Posterior vena cava (tissue), 2 donors: Measurements from ENCODE around the gene NR2F1-AS1. TPM values are rescaled to one million over a fixed set of nuclear protein-coding genes. Genes with fewer than 3 reads are reported as not detected.

Experiments
- DNase-seq: peaks from one replicate; pipeline ENCODE4 v3.0.0-alpha.2; 2020; ENCODE audit warnings: low spot score
- intact Hi-C, 2 donors: fragments of 100-400 bp; cut with DNase I; formaldehyde crosslinking; loops; one replicate each; pipeline versions ENCODE4 v1.14.1 to v1.14.2; 2022 to 2023
- total RNA-seq, 2 donors: library from RNA; stranded (reverse); fragmentation: NEBNext Ultra II Directional; extraction: Animal tissue kit (Norgen Biotek cat#: 25700); gene quantifications; one replicate each; pipeline ENCODE4 v1.2.1, GENCODE V29; 2021
- donor health status: DM: yes; HTN: yes; CAD: no.
- donor health status: DM: yes; HTN: yes; CAD: no.

The NR2F1-AS1 gene
- total RNA-seq, 2 donors from 2014 or later, result 19.7 to 25.6 TPM

DNA sequence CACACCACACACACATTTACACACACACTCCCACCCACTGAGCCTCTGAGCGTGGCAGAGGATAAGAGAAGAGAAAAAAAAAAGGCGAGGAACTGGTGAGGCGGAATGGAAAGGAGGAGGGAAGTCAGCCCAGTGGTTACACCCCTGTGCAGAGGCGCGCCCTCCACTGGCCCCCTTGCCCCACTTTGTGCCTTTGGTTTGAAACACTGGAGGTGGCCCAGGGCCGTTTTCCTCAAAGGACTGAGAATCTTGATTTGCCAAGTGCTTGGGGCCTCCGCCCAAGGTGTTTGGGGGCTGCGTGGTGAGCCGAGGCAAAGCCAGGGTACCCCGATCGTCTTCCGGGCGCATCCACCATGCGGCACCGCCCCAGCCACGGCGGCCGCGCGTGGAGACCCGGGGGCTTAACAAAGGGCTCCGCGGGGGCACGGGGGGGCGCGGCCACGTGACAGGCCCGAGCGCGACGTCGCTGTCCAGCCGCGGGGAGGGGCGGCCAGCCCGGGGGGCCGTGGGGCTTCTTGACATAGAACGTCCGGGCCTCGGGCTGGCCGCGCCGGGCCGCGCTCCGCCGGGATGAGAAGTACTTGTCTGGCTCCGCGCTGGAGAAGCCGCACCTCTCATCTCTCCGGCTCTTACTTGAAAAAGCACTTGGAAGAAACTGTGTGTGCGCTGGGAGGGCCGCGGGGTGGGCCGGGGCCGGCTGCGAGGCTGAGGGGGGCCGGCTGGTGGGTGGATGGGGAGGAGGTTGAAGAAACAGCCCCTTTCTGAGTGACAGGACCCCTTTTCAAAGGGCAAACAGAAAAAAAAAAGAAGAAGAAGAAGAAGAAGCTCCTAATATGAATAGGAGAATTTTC is 23.0 kb upstream of the NR2F1-AS1 start:
- DNase-seq, result peak; percentile 88
- intact Hi-C loops, result no loop called here

DNA sequence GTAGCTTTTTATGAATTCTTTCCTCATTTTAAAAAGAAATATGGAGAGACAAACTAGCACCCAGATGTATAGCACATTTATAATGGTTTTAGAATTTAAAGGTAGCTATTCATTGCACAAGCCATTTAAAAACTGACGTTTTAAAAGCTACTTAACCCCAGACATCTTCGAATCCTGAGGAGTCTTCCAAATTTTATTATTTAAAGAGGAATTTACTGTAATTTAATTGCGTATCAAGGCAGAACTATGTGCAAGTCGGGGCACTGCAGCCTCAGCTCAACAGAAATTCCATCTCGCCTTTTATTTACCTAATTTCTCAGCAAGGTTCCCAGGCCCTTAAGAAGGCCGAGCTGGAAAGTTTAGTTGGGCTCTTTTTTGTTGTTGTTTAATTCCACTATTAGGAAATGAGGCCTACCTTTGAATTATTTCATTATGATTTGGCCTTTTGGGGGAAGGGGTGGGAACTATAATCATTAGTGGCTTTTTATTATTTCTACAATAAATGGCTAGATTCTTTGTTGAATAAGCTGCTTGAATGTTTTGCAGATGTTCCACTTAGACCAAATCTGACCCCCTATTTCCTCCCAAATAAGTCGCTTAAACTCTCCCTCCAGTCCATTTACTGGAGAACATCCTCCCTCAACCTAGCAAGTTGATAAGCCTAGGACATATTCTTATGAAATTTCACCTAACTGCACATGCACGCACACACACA is 22.2 kb upstream of the NR2F1-AS1 start:
- DNase-seq, result no peak
- intact Hi-C loops, result no loop called here

DNA sequence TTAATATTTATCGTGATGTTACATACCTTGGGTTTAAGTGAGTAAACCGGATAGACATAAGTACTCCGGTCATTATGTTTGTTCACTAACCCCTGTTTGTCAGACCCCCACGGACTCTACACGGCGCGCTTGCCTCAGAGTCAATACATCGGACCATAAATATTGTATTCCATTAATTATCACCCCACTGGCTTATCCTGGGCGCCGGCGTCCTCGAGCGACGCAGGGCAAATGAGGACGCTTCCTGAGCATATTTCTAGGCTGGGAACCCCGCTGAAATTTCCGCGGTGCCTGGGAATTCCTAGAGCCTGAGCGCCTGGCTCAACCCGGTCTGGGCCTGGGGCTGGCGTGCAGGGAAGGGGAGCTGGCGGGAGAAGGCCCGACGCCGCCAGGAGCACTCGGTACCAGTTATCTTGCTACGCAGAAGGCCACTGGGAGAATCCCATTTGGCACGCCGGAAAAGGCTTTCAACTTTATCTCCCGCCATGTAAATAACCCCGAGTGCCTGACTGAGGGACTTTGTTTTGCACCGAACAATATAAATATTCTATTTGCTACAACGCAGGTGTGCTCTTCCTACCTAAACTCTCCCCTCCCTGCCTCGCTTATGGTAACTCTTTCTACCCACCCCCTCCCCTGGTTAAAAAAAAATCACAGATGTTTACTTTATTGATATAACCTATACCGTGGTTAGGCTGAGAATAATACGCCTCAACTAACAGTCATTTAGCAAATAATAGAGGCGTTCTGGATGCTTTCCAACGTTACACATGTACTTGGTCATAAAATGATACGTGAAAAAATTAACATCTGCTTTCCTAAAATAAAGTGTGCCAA is 21.4 kb upstream of the NR2F1-AS1 start:
- no peak for DNase-seq
- intact Hi-C loops, result no loop called here

DNA sequence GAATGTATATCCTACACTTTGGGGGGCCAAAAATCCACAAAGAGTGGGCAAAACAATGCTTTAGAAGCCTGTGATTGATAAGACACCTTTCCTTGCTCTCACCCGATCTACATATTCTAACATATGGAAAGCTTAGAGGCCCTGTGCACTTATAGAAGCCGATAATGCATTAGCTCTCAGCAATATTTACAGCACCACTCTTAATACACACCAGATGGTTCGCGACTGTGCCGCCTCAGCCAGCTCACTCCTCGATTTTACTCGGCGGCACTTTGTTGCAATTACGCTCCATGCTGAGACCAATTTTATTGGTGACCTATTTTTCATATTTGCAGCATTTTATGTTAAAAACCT is 20.8 kb upstream of the NR2F1-AS1 start:
- intact Hi-C loops, result no loop called here
- no peak for DNase-seq

DNA sequence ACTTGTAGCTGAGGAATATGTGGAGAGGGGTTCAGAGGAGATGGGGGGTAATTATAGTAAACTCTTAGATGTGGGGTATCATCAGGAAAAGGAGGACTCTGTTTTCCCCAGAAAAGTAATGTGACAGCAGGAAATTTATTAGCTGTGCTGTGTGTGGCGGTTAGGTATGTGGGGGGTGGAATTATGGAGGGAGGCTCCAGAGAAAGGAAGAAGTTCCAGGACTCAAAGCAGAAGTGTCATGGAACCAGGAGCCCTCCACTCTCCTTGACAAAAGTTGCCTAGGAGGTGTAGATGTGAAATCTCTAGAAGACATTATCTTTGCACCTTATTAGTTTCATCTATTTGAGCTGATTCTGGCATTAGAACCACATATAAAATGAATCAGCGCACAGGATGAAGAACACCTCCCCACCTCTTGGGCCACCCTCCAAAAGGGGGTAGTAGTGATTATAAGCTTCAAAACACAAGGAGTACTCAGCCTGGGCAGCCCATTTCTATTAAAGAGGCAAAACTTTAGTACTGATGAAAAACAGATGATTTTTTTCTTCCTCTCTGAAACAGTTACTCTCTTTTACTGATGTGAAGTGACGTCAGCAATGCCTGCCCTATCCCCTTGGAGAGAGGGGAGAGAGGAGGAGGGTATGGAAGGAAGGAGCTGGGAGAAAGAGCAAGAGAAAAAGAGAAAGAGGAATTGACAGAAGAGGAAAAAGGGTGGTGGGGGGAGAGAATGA is 20.2 kb upstream of the NR2F1-AS1 start:
- DNase-seq, result no peak
- intact Hi-C loops, result no loop called here

DNA sequence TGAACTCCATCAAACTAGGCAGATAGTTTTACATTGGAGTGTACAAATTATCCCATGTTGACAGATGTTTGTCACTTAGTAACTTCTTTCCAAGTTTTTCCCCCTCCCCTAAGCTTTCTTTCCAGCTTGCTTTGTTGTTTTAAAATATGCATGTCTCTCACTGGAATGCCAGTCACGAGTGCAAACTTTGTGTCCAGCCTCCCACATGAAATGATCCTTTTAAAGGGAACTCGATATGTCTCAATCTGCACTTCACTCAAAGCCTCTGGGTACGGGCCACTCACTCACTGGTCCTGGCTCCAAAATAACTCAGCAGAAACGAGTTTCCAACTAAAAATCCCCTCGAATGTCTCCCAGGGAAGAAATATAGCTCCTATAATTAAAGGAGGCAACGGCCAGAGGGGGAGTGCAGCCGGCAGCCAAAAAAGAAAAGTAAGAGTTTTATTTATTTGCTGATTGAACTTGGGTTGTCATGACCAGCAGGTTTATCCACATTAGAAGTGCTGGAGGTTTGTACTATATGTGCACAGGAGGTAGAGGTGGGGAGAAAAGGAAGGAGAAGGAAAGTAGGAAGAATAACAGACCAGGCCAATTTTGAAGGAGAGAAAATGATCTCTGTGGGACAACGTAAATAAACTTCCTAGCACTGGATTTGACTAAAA is 19.5 kb upstream of the NR2F1-AS1 start:
- intact Hi-C loops, result no loop called here
- no peak for DNase-seq

DNA sequence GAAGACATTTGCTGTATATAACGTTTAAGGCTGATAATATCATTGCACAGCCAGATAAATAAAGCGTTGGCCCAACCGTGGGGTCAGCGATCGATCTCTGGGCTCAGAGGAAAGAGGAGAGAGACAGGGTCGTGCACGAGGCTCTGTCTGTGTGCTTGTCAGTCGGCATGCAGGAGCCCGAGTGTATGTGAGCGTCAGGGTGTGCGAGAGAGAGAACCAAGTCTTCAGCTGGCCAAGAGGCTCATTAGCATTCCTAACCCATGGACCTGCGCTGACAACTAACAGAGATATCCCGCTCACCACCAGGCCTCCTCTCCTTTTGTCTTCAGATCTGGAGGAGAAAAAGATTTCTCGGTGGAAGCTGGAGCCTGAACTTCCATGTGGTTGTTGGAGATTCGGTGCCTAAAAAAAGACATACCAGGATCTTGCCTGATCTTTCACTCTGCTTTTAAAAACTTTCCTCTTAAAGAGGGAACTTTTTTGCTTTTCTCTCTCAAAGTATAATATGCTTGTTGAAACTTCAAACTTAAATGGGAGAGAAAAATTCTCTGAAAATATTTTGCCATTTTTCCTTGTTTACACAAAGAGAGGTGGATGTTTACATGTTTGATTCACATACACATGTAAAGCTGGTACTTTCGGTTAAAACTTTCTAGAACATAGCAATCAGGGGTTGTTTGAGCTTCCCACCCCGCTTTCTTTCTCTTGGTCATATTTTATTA is 18.5 kb upstream of the NR2F1-AS1 start:
- intact Hi-C loops, result loop anchor here in 1 of 2 donors (10.0 kb wide), 1 partner anchor 205 kb away; no protein-coding TSS in a partner anchor
- no peak for DNase-seq

DNA sequence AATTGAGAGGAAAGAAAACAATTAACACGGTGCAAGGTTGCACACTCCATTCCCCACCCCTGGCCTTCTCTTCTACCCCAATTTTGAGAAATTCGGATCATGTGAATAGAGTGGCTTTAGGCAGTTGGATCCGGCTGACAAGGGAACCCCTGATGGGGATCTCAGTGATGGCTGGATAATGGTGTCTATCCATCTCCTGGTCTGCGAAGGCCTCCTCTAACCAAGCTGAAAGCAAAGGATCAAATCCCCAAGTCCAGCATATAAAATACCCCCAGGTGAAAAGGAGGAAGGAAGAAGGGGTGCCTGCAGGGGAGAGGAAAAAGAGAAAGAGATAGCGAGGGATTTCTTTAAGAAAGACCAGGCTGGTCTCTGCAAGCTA is 18.0 kb upstream of the NR2F1-AS1 start:
- DNase-seq, result no peak
- intact Hi-C loops, result loop anchor here in 1 of 2 donors (10.0 kb wide), 1 partner anchor 206 kb away; no protein-coding TSS in a partner anchor

DNA sequence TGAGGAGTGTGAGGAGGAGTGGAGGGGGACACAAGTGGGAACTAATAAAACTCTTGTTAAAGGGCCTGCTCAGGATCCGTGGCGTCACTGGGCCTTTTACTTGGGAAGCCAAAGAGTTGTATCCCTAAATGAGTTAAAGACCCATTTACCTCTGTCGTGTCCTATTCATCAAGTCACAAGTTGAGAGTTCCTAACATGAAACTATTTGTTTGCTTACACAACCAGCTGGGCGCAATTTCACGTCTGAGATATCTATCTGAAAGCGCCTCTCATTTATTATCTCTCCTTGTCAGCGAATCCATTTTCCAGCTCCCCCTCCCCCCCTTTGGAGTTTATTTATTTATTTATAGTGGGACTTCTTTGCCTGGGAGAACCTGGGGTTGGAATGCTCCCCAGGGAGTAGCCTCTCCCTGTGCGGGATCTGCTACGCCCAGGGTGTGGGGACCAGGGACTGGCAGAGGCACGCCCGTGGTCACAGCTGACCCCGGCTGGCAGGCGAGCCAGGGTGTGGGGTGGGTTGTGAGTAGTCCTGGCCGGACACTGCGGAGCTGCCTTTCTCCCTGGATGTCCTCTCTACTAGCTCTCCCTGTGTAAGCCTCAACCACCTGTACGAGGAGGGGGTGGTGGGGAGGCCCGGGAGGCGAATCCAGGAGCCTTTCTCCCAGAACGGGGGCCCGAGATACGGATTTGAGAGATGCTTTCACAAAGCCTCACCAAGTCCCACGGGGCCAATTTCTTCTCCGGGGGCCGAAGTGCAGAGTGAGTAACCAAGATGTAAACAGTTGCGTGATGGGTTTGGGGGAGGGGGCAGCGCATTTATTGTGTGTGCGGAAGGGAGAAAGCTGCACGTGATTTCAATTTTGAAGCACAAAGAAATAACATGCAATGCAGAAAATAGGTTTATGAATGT is 17.3 kb upstream of the NR2F1-AS1 start:
- intact Hi-C loops, result loop anchor here in 1 of 2 donors (10.0 kb wide), 1 partner anchor 206 kb away; no protein-coding TSS in a partner anchor

DNA sequence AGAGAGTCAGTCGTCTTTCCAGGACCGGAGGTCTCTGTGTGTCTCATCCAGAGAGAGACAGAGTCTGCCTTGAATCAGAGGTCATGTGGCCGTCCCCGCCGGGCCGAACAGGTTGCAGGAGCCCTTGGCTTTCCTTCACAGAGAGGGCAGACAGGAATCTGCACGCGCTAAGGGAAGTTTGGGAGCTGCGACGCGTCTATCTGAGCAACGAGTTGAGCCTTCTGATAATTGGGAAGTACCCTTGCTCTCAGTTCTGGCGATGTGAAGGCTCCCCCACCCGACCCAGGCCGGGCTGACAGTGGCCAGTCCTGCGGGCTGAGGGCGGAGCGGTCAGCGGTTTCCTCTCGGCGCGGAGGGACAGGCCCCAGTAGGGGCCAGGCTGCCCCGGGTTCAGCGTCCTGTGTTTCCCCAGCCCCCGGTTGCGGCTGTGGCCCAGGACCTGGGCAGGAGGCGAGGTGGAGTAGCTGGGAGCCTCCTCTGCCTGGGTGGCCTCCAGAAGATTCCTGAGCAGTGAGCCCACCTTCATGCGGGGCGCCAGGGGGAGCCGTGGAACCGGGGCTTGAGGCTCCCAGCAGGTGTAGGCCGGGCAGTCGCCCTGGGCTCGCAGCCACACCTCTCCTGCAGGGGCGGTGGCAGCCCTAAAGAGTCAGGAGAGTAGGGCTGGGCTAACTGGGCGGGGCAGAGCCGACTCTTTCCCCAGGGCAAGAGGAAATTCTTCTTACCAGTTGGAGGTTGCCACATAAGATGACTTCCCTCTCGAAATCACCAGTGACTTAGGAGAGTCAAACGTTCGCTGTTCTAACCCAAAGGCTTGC is 15.9 kb upstream of the NR2F1-AS1 start:
- intact Hi-C loops, result loop anchor here in 1 of 2 donors (10.0 kb wide), 1 partner anchor 208 kb away; no protein-coding TSS in a partner anchor
- DNase-seq, result no peak

More for the DNA sequence above, 17.3 kb upstream of the NR2F1-AS1 start:
- no peak for DNase-seq

DNA sequence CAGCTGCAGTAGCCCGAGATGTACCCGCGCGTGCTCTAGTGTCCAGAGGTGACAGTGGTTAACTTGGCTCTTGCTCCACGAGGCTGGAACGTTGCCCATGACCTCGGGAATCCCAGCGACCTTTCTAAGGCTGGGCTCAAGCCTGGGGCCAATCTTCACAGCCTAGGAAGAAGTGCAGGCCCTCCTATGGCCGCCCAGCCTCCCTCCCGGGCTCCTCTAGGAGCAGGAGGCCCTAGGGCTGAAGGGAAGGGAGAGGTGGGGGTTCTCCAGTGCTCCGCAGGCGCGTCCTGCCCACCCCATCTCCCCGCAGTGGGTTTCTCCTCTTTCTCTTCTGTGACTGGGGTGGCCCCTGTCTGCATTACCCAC is 15.3 kb upstream of the NR2F1-AS1 start:
- DNase-seq, result no peak
- intact Hi-C loops, result loop anchor here in 1 of 2 donors (10.0 kb wide), 1 partner anchor 209 kb away; no protein-coding TSS in a partner anchor

DNA sequence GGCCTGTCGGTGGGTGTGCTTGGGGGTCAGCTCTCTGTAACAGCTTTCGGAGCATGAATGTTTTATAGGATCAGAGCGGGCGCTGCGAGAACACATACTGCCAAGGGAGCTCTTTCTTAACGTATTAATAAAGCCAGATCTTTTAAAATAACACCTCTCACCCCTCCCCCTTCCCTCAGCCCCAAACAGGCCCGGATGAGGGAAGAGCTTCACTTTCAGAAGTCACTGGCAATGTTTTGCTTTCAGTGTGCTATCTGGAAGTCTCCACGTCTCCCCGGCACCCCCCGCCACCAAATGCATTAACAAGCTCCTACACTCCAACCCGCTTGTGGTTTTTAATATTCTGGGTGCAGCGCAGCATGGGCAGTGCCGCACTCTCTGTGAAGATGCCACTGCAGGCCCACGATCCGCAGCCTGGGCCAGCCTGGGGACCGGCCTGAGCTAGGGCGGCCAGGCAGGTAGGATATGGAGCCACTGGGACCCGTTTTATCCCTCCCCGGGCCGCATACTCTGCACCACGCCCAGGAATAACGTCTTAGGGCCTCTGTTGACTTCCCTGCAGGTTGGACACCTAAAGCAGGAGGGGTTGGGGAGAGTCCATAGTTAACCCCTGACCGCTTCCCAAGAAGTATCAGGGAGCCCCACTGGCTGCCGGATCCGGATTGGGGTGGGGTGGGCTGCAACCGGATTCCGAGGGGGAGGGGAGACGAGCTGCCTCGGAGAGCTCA is 14.6 kb upstream of the NR2F1-AS1 start:
- intact Hi-C loops, result loop anchor here in 1 of 2 donors (10.0 kb wide), 1 partner anchor 209 kb away; no protein-coding TSS in a partner anchor

DNA sequence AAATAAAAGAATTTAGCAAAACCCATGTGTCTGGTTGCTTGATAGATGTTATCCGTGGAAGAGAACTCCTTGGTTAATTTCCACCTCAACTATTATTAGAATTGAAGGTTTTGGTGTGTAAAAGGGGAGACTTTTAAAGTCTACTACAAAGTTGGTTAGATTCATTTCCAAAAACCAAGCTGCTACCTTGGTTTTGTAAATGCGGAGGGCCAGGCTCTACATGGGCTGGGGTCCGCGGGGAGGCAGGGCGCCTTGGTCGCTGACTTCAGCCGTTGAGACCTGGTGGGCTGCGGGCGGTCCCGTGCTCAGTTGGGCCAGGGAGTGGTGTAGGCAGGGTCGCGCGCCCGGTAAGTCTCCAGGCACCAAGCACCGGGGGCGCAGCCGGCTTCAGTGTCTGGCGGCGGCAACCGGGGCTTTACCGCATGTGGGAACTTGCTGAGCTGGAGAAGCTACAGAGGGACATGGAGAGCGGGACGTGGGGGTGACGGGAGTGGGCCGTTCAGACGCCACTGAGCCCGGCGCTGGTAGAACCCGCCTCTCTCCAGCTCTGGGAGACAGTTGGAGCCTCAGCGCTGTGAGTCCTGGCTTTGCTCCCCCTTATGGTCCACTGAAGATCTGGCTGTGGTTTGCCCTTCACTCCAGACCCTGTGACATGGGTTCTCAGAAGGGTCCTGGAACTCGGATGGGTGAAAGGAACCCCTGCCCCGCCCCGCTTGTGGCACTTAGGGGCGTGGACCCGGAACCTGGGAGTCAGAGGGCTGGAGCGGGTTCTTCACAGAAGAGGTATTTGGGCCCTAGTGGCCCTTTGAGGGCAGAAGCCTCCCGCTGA is 13.8 kb upstream of the NR2F1-AS1 start:
- no peak for DNase-seq
- intact Hi-C loops, result loop anchor here in 1 of 2 donors (10.0 kb wide), 1 partner anchor 210 kb away; no protein-coding TSS in a partner anchor

More for the DNA sequence above, 14.6 kb upstream of the NR2F1-AS1 start:
- DNase-seq, result no peak

DNA sequence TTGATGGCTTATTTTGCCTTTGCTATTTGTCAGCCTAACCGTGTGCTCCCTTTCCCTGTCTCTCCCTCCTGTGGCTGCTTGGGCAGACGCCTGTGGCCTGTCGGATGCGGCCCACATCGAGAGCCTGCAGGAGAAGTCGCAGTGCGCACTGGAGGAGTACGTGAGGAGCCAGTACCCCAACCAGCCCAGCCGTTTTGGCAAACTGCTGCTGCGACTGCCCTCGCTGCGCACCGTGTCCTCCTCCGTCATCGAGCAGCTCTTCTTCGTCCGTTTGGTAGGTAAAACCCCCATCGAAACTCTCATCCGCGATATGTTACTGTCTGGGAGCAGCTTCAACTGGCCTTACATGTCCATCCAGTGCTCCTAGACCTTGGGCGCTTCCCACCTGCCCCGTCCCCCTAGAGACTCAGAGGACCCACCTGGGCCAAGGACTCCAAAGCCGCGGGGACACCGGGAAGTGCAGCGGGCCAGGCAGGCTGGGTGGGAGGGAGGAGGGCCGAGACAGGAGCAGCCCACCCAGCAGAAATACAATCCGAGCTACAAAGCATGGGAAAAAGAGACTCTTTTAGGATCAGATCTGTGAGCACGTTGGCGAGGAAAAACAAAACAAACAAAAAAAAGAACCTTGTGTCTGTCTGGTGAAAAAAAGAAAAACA is 12.6 kb upstream of the NR2F1-AS1 start:
- intact Hi-C loops, result loop anchor here in 1 of 2 donors (10.0 kb wide), 1 partner anchor 211 kb away; no protein-coding TSS in a partner anchor
- no peak for DNase-seq
